ENCODE results near the gene MTG2. TPM values are rescaled to one million over a fixed set of nuclear protein-coding genes. Genes with fewer than 3 reads are reported as not detected.

Gene MTG2
- total and polyA plus RNA-seq, 2 experiments from 2014 or later: 11.3 to 11.7 TPM

- H3K27me3 ChIP-seq (ENCODE audit: insufficient read depth): peaks cover 24% of the 10 kb centered on the region
- Mint-ChIP-seq H3K27me3 (ENCODE audit: insufficient read depth, low read depth, poor library complexity) (peaks cover 21% of the 10 kb centered on the region), H3K4me1 (peaks cover 17% of the 10 kb centered on the region), H3K9me3 (no peaks in the 10 kb centered on the region), H3K36me3 (ENCODE audit: low read depth) (no peaks in the 10 kb centered on the region; the same call in 2 of the 3 replicates), H3K27ac (no peak overlapping the region), H3K4me3 (no peak overlapping the region)
- H3K27ac ChIP-seq (ENCODE audit: low read depth): no peak overlapping the region
- H3K36me3 ChIP-seq (ENCODE audit: insufficient read depth): no peaks in the 10 kb centered on the region
- no peak overlapping the region for H3K4me2 ChIP-seq
- DNase-seq (ENCODE audit: low spot score) (no peak), ATAC-seq (no peak)
- TF ChIP-seq POLR2AphosphoS5 (IDR thresholded peaks at IDR 0.05; ENCODE audit: low read depth) (no peak), NANOG (IDR thresholded peaks at IDR 0.05; ENCODE audit: borderline replicate concordance) (no peak), ZNF331 (CRISPR knock-in tag; IDR thresholded peaks at IDR 0.05; ENCODE audit: low read depth) (no peak), JUNB (IDR thresholded peaks at IDR 0.05; ENCODE audit: unreplicated experiment) (no peak)
- no peaks in the 10 kb centered on the region for H3F3A ChIP-seq (replicated peaks; ENCODE audit: low read depth)
- no peaks in the 10 kb centered on the region for H4K20me1 ChIP-seq (replicated peaks; ENCODE audit: insufficient read depth)
- no peaks in the 10 kb centered on the region for H3K79me2 ChIP-seq (replicated peaks; ENCODE audit: insufficient read depth)
- H3K4me3 ChIP-seq: no peak overlapping the region
- H3K9me2 ChIP-seq (ENCODE audit: insufficient read depth): no peaks in the 10 kb centered on the region
- peaks cover 5% of the 10 kb centered on the region; the same call in 1 of the 2 replicates for H3K4me1 ChIP-seq (ENCODE audit: insufficient read depth)
- no peak overlapping the region for H2AFZ ChIP-seq
Measured at GRCh38 chr20:62224113-62224855, 41.5 kb downstream of the MTG2 start.

- peaks cover 17% of the 10 kb centered on the region for H3K4me1 Mint-ChIP-seq
Measured at GRCh38 chr20:62225026-62225425, 42.2 kb downstream of the MTG2 start.

More at GRCh38 chr20:62225026-62225425, 42.2 kb downstream of the MTG2 start:
- H3K27me3 ChIP-seq (ENCODE audit: insufficient read depth): peaks cover 20% of the 10 kb centered on the region
- no peaks in the 10 kb centered on the region for H3F3A ChIP-seq (replicated peaks; ENCODE audit: low read depth)
- no peaks in the 10 kb centered on the region for H3K36me3 ChIP-seq (ENCODE audit: insufficient read depth)
- DNase-seq (ENCODE audit: low spot score) (no peak), ATAC-seq (no peak)
- H3K9me2 ChIP-seq (ENCODE audit: insufficient read depth): no peaks in the 10 kb centered on the region
- H3K79me2 ChIP-seq (replicated peaks; ENCODE audit: insufficient read depth): no peaks in the 10 kb centered on the region
- Mint-ChIP-seq H3K9me3 (no peaks in the 10 kb centered on the region), H3K4me3 (no peak overlapping the region), H3K27ac (no peak overlapping the region), H3K27me3 (ENCODE audit: insufficient read depth, low read depth, poor library complexity) (peaks cover 18% of the 10 kb centered on the region), H3K36me3 (ENCODE audit: low read depth) (no peaks in the 10 kb centered on the region; the same call in 2 of the 3 replicates)
- H3K4me2 ChIP-seq: no peak overlapping the region
- H3K4me3 ChIP-seq: no peak overlapping the region
- no peak overlapping the region for H2AFZ ChIP-seq
- peaks cover 5% of the 10 kb centered on the region; the same call in 1 of the 2 replicates for H3K4me1 ChIP-seq (ENCODE audit: insufficient read depth)
- H3K27ac ChIP-seq (ENCODE audit: low read depth): no peak overlapping the region
- no peaks in the 10 kb centered on the region for H4K20me1 ChIP-seq (replicated peaks; ENCODE audit: insufficient read depth)
- TF ChIP-seq EZH2 (IDR thresholded peaks at IDR 0.05; ENCODE audit: low read depth, unreplicated experiment) (no peak), POLR2AphosphoS5 (IDR thresholded peaks at IDR 0.05; ENCODE audit: low read depth) (no peak), ZNF114 (CRISPR knock-in tag; IDR thresholded peaks at IDR 0.05) (no peak), JUNB (IDR thresholded peaks at IDR 0.05; ENCODE audit: unreplicated experiment) (no peak), ETS1 (IDR thresholded peaks at IDR 0.05) (no peak)

All from GM23338 (cell line).